Right ventricle myocardium superior (tissue), 1 donor: ENCODE data around the gene FXYD3. TPM values are rescaled to one million over a fixed set of nuclear protein-coding genes. Genes with fewer than 3 reads are reported as not detected.
"Not testable (repeated sequence)": the region's sequence is repeated elsewhere in the genome, so short reads cannot be mapped to it uniquely, and the experiment has no call there.

Experiments used
- ATAC-seq: fragments of 200-7000 bp; cut with Tn5 transposase; one replicate; pipeline ENCODE4 v1.9.1; 2020; ENCODE audit warnings: mild to moderate bottlenecking; ENCODE audit not compliant: poor library complexity
- DNase-seq: peaks from one replicate; pipeline ENCODE4 v3.0.0-alpha.2; 2020
- intact Hi-C: fragments of 100-400 bp; cut with DNase I; formaldehyde crosslinking; loops from one replicate; pipeline ENCODE4 v1.11.2; 2022
- total RNA-seq: library from RNA; stranded (reverse); fragmentation: NEBNext Ultra II Directional; extraction: Animal tissue kit (Norgen Biotek cat#: 25700); gene quantifications from one replicate; pipeline ENCODE4 v1.2.1, GENCODE V29; 2021
- donor health status: DM: no; HTN: yes; CAD: no; lungs with severe emphysema.

The FXYD3 gene
- total RNA-seq, 1 donor from 2014 or later: 1.3 TPM

- intact Hi-C loops: no loop called here
- ATAC-seq: peak; percentile 33
- no peak for DNase-seq
Measured at GRCh38 chr19:35118268-35119020, 2.8 kb downstream of the FXYD3 start.

GRCh38 chr19:35119091-35119490, 3.5 kb downstream of the FXYD3 start:
- ATAC-seq (no peak), DNase-seq (no peak)
- intact Hi-C loops: no loop called here

- intact Hi-C loops: no loop called here
- ATAC-seq (no peak), DNase-seq (no peak)
Measured at GRCh38 chr19:35119578-35120155, 4.0 kb downstream of the FXYD3 start.

GRCh38 chr19:35120492-35120891, 4.9 kb downstream of the FXYD3 start:
- intact Hi-C loops: no loop called here
- ATAC-seq (no peak), DNase-seq (no peak)

- ATAC-seq (no peak), DNase-seq (no peak)
- intact Hi-C loops: no loop called here
Measured at GRCh38 chr19:35120898-35121297, 5.3 kb downstream of the FXYD3 start.

- DNase-seq (no peak), ATAC-seq (no peak)
- intact Hi-C loops: no loop called here
Measured at GRCh38 chr19:35122687-35123551, 7.3 kb downstream of the FXYD3 start.

- DNase-seq (peak; percentile 76), ATAC-seq (peak; percentile 7)
- intact Hi-C loops: no loop called here
Measured at GRCh38 chr19:35123573-35123972, 8.0 kb downstream of the FXYD3 start.

GRCh38 chr19:35124098-35125060, 8.8 kb downstream of the FXYD3 start:
- DNase-seq (peak; percentile 95), ATAC-seq (peak; percentile 97)
- intact Hi-C loops: no loop called here

- DNase-seq (no peak), ATAC-seq (no peak)
- intact Hi-C loops: no loop called here
Measured at GRCh38 chr19:35125270-35125717, 9.7 kb downstream of the FXYD3 start.

- no peak for ATAC-seq
- intact Hi-C loops: no loop called here
- no peak for DNase-seq
Measured at GRCh38 chr19:35125749-35126623, 10.4 kb downstream of the FXYD3 start.

GRCh38 chr19:35126624-35126959, 11.0 kb downstream of the FXYD3 start:
- DNase-seq (peak; percentile 55), ATAC-seq (no peak)
- intact Hi-C loops: no loop called here

GRCh38 chr19:35127871-35128270, 12.2 kb downstream of the FXYD3 start:
- DNase-seq: no peak
- intact Hi-C loops: no loop called here
- no peak for ATAC-seq

- no peak for ATAC-seq
- intact Hi-C loops: no loop called here
- DNase-seq: no peak
Measured at GRCh38 chr19:35128398-35129057, 12.9 kb downstream of the FXYD3 start.

- DNase-seq, intact Hi-C loops, ATAC-seq: not testable (repeated sequence)
Measured at GRCh38 chr19:35129724-35130274, 14.2 kb downstream of the FXYD3 start.

- ATAC-seq (no peak), DNase-seq (no peak)
- intact Hi-C loops: no loop called here
Measured at GRCh38 chr19:35130761-35131720, 15.4 kb downstream of the FXYD3 start.

- intact Hi-C loops: no loop called here
- DNase-seq: no peak
- ATAC-seq: no peak
Measured at GRCh38 chr19:35132254-35132653, 16.6 kb downstream of the FXYD3 start.
